Inflammatory macrophage treated with lipopolysaccharide for 1 hour (primary cell): ENCODE data around the gene BRD1.
A peak's percentile ranks its signal among the peaks of the same experiment; 100 is the strongest.

Experiments used
- DNase-seq, 2 donors: peaks; one replicate each; pipeline ENCODE4 v3.0.0-alpha.2; 2020 to 2022

BRD1 gene

GRCh38 chr22:49800408-49801238 is 27.1 kb downstream of the BRD1 start:
- no peak for DNase-seq

- no peak for DNase-seq
Measured at GRCh38 chr22:49799431-49800075, 28.1 kb downstream of the BRD1 start.

GRCh38 chr22:49798486-49799151 is 29.1 kb downstream of the BRD1 start:
- DNase-seq, result no peak

GRCh38 chr22:49797706-49798105 is 30.0 kb downstream of the BRD1 start:
- DNase-seq, result no peak

- DNase-seq, result no peak
Measured at GRCh38 chr22:49796596-49797270, 30.9 kb downstream of the BRD1 start.

GRCh38 chr22:49795521-49795920 is 32.2 kb downstream of the BRD1 start:
- DNase-seq, result no peak

- DNase-seq, result no peak
Measured at GRCh38 chr22:49793871-49794270, 33.8 kb downstream of the BRD1 start.

- no peak for DNase-seq
Measured at GRCh38 chr22:49793296-49793695, 34.4 kb downstream of the BRD1 start.

- no peak for DNase-seq
Measured at GRCh38 chr22:49792107-49792506, 35.6 kb downstream of the BRD1 start.

- no peak for DNase-seq
Measured at GRCh38 chr22:49791682-49792081, 36.0 kb downstream of the BRD1 start.

- DNase-seq, result no peak
Measured at GRCh38 chr22:49790912-49791311, 36.8 kb downstream of the BRD1 start.

- peak; percentile 16 to 32 for DNase-seq
Measured at GRCh38 chr22:49789289-49790141, 38.2 kb downstream of the BRD1 start.

GRCh38 chr22:49788504-49788903 is 39.2 kb downstream of the BRD1 start:
- peak; percentile 55 to 63 for DNase-seq

- no peak for DNase-seq
Measured at GRCh38 chr22:49787861-49788260, 39.8 kb downstream of the BRD1 start.

- no peak for DNase-seq
Measured at GRCh38 chr22:49786976-49787706, 40.5 kb downstream of the BRD1 start.

GRCh38 chr22:49785841-49786471 is 41.7 kb downstream of the BRD1 start:
- DNase-seq, result no peak

GRCh38 chr22:49785046-49785521 is 42.6 kb downstream of the BRD1 start:
- no peak for DNase-seq

- DNase-seq, result no peak
Measured at GRCh38 chr22:49784630-49784971, 43.1 kb downstream of the BRD1 start.

- no peak for DNase-seq
Measured at GRCh38 chr22:49783926-49784629, 43.6 kb downstream of the BRD1 start.

- DNase-seq, result no peak
Measured at GRCh38 chr22:49783036-49783746, 44.5 kb downstream of the BRD1 start.
